ENCODE measurements around the gene POPDC2.

POPDC2 gene

DNA sequence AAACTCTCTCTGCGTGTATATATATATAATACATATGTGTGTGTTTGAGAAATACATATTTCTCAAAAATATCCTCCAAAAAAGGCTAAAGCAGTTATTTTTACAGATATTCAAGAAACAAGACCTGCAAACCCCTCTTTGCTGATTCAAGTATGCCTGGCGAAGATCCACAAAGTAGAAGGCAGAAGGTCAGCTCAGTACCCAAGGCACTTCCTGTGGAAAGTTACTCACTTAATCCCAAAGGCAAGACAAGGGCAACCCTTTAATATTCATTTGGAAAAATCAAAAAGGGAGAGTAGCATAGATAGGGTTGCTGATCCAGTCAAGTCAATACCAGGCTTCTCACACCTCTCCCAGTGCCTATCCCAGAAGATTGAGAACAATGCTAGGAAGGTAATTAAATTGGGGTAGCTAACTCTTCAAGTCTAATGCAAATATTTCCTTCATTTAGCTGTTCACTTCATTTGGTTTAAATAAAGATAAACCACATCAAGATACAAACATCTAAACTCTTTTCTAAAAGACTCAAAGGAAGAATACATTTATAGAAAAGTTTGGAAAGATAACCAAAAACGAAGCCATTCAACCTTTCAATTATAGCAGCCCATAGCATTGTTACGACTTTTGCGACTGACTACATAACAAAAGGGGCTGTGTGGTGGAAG, 9.6 kb upstream of the POPDC2 start:
- peak; percentile 43 for DNase-seq (ENCODE audit: low read depth)
- H3K4me3 ChIP-seq (ENCODE audit: control insufficient read depth, low read depth, low read length): no peak overlapping the region
- TF ChIP-seq, protein P1, sequence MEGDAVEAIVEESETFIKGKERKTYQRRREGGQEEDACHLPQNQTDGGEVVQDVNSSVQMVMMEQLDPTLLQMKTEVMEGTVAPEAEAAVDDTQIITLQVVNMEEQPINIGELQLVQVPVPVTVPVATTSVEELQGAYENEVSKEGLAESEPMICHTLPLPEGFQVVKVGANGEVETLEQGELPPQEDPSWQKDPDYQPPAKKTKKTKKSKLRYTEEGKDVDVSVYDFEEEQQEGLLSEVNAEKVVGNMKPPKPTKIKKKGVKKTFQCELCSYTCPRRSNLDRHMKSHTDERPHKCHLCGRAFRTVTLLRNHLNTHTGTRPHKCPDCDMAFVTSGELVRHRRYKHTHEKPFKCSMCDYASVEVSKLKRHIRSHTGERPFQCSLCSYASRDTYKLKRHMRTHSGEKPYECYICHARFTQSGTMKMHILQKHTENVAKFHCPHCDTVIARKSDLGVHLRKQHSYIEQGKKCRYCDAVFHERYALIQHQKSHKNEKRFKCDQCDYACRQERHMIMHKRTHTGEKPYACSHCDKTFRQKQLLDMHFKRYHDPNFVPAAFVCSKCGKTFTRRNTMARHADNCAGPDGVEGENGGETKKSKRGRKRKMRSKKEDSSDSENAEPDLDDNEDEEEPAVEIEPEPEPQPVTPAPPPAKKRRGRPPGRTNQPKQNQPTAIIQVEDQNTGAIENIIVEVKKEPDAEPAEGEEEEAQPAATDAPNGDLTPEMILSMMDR (conservative IDR thresholded peaks at IDR 0.05; ENCODE audit: control insufficient read depth, insufficient read depth, low read depth, low read length): no peak

DNA sequence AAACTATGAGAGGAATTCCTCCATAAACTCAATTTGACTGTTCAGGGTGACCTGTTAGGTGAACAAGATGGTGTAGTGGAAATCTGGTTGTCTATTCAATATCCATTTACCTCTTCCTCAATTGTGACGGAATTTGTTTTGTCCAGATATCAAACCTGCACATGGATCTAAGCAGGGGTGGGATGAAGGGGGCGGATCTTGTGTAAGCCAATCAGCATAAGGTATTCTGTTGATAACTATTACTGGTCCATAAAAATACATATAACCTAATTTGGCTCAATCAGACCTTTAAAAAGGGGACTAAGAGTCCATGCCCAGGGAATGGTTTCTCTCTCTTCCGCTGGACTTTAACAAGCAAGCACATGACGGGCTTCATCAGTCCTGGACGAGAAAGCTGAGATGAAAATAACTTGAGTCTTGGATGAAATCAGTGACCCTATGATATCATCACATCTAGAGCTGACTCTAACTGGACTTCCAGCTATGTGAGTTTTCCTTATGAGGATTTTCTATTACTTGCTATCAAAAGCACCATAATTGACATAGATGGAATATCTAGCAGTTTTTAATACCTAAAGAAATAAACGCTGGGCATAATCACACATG, 5.7 kb upstream of the POPDC2 start:
- DNase-seq (ENCODE audit: low read depth): no peak
- H3K4me3 ChIP-seq (ENCODE audit: control insufficient read depth, low read depth, low read length): no peak overlapping the region
- TF ChIP-seq, protein P1 (conservative IDR thresholded peaks at IDR 0.05; ENCODE audit: control insufficient read depth, insufficient read depth, low read depth, low read length): no peak

GRCh38 chr3:119664850-119665379, 4.5 kb upstream of the POPDC2 start:
- DNase-seq (ENCODE audit: low read depth): no peak
- TF ChIP-seq, protein P1 (conservative IDR thresholded peaks at IDR 0.05; ENCODE audit: control insufficient read depth, insufficient read depth, low read depth, low read length): no peak
- H3K4me3 ChIP-seq (ENCODE audit: control insufficient read depth, low read depth, low read length): no peak overlapping the region

DNA sequence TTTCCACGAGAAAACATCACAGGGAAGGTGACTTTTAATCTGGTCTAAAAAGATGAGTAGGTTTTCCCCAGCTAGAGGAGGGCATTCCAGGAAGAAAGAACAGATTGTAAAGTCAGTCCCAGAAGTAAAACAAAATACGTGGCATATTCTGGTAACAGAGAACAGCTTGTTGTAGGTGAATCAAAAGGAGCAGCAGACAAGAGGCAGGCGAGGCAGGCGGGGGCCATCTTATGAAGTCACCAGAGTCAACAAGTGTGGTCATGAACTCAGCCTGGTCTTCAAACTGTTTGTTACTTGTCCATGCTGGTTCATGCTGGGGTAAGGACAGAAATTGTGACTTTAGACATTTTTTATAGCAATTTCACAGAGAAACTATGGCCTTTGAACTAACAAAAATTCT, 4.0 kb upstream of the POPDC2 start:
- H3K4me3 ChIP-seq (ENCODE audit: control insufficient read depth, low read depth, low read length): no peak overlapping the region
- DNase-seq (ENCODE audit: low read depth): peak; percentile 47
- TF ChIP-seq, protein P1 (conservative IDR thresholded peaks at IDR 0.05; ENCODE audit: control insufficient read depth, insufficient read depth, low read depth, low read length): no peak

- DNase-seq (ENCODE audit: low read depth): peak; percentile 73
- TF ChIP-seq, protein P1 (conservative IDR thresholded peaks at IDR 0.05; ENCODE audit: control insufficient read depth, insufficient read depth, low read depth, low read length): no peak
- H3K4me3 ChIP-seq (ENCODE audit: control insufficient read depth, low read depth, low read length): no peak overlapping the region
Observed at GRCh38 chr3:119663885-119664284, 3.5 kb upstream of the POPDC2 start.

DNA sequence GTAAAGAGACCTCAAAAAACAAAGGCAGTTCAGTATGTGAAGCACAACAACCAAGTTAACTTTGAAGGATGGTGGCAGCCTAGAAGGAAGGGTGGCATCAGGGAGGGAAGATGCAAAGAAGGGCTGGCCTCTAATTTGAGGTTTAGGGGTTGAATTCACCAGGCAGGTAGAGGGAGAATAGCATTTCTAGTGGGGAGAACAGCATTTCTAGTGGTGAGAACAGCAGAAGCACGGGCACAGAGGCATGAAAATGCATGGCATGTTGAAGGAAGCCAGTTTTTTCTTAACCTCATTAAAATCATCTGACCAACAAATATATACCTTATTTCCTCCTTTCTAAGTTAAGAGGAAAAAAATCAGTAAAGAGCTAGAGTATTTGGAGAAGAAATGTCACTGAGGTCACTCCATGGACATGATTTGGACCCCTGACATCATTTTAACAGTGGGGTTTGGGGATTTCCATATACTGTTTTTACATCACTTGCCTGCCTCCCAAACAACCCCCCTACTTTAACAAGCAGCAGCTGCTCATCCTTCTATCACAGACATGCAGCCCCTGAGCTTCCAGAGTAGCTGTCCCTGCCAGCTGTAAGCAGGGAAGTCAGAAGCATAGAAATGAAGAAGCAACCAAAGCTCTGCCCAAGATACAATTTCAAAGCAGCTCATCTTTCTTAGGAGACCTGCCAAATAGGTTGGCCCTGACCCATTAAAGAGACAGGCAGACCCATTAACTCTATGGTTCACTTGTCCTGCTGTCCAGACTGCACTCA, 2.4 kb upstream of the POPDC2 start:
- H3K4me3 ChIP-seq (ENCODE audit: control insufficient read depth, low read depth, low read length): no peak overlapping the region
- TF ChIP-seq, protein P1 (conservative IDR thresholded peaks at IDR 0.05; ENCODE audit: control insufficient read depth, insufficient read depth, low read depth, low read length): peak; percentile 31
- DNase-seq (ENCODE audit: low read depth): peak; percentile 73
